Liver (tissue), 9 donors: ENCODE data around the gene TCHP. TPM values are rescaled to one million over a fixed set of nuclear protein-coding genes. Genes with fewer than 3 reads are reported as not detected.

Experiments
- DNase-seq: peaks from one replicate; pipeline ENCODE4 v3.0.0-alpha.2; 2017; ENCODE audit warnings: low spot score
- H3K27ac ChIP-seq, 2 donors: one replicate each; pipeline ENCODE4 v1.7.0; 2013; ENCODE audit warnings: inconsistent platforms in 2 of 2, low read length in 2 of 2, control low read depth in 1 of 2, low read depth in 1 of 2, mild to moderate bottlenecking in 1 of 2
- H3K27me3 ChIP-seq, 4 donors: one replicate each; pipeline versions ENCODE4 v1.6.1 to v1.7.0; 2013; ENCODE audit warnings: low read length in 3 of 4, inconsistent platforms in 1 of 4, mild to moderate bottlenecking in 1 of 4, moderate library complexity in 1 of 4; ENCODE audit not compliant: control insufficient read depth in 4 of 4, insufficient read depth in 4 of 4
- H3K36me3 ChIP-seq, 4 donors: one replicate each; pipeline versions ENCODE4 v1.6.1 to v1.7.0; 2013; ENCODE audit warnings: low read length in 3 of 4, mild to moderate bottlenecking in 3 of 4, low read depth in 1 of 4, moderate library complexity in 1 of 4; ENCODE audit not compliant: control insufficient read depth in 4 of 4, insufficient read depth in 3 of 4
- H3K4me1 ChIP-seq, 4 donors: one replicate each; pipeline versions ENCODE4 v1.6.1 to v1.7.0; 2013; ENCODE audit warnings: low read length in 3 of 4, mild to moderate bottlenecking in 3 of 4, moderate library complexity in 1 of 4; ENCODE audit not compliant: control insufficient read depth in 4 of 4, insufficient read depth in 4 of 4
- H3K4me3 ChIP-seq, 3 donors: one replicate each; pipeline versions ENCODE4 v1.6.1 to v1.7.0; 2013; ENCODE audit warnings: low read length in 3 of 3, control low read depth in 1 of 3, low read depth in 1 of 3, mild to moderate bottlenecking in 1 of 3
- H3K9ac ChIP-seq, 2 donors: one replicate each; pipeline ENCODE4 v1.7.0; 2013; ENCODE audit warnings: low read length in 2 of 2, mild to moderate bottlenecking in 2 of 2, moderate library complexity in 2 of 2, control low read depth in 1 of 2, low read depth in 1 of 2
- H3K9me3 ChIP-seq, 4 donors: one replicate each; pipeline versions ENCODE4 v1.6.1 to v1.7.0; 2013; ENCODE audit warnings: low read length in 3 of 4; ENCODE audit not compliant: control insufficient read depth in 4 of 4
- EGR1 ChIP-seq, 2 donors: IDR thresholded peaks; 2 replicates each; pipeline ENCODE4 v1.6.1; 2016 to 2018; ENCODE audit warnings: antibody characterized with exemption in 2 of 2, low read depth in 2 of 2
- HNF4G ChIP-seq: IDR thresholded peaks from 2 replicates; pipeline ENCODE4 v1.6.1; 2016; ENCODE audit warnings: antibody characterized with exemption
- RAD21 ChIP-seq, 2 donors: IDR thresholded peaks; 2 replicates each; pipeline ENCODE4 v1.6.1; 2016; ENCODE audit warnings: antibody characterized with exemption in 2 of 2, mild to moderate bottlenecking in 2 of 2
- RXRA ChIP-seq, 2 donors: IDR thresholded peaks; 2 replicates each; pipeline ENCODE4 v1.6.1; 2017 to 2018; ENCODE audit warnings: antibody characterized with exemption in 2 of 2, mild to moderate bottlenecking in 1 of 2
- SP1 ChIP-seq: IDR thresholded peaks from 2 replicates; pipeline ENCODE4 v1.6.1; 2018; ENCODE audit warnings: antibody characterized with exemption, mild to moderate bottlenecking
- TAF1 ChIP-seq: conservative IDR thresholded peaks from 2 replicates; pipeline ENCODE4 v1.6.1; 2016; ENCODE audit warnings: antibody characterized with exemption, mild to moderate bottlenecking
- WGBS: extraction: QIAGEN DNeasy Blood & Tissue Kit; methylation state at CpG from one replicate; pipeline ENCODE4 v1.1.7; 2013; 5-methylcytosine and 5-hydroxymethylcytosine counted together
- polyA plus RNA-seq, 2 donors: library from polyadenylated mRNA; stranded (reverse) in 1 of 2; unstranded in 1 of 2; fragments of 200-250 nt in 1 of 2; fragments of >200 nt in 1 of 2; fragmentation: Nextera tagmentation in 1 of 2; extraction: Ambion mirVana in 1 of 2; gene quantifications; one replicate each; pipeline versions ENCODE4 v1.2.1 to v1.2.3, GENCODE V29; 2013 to 2015
- total RNA-seq, 2 donors: library from RNA; depleted of rRNA; stranded (reverse); fragments of >200 nt; gene quantifications; one replicate each; pipeline ENCODE4 v1.2.3, GENCODE V29; 2014
- TF ChIP-seq, protein P1 (sequence below): IDR thresholded peaks from 2 replicates; pipeline ENCODE4 v1.6.1; 2016; ENCODE audit warnings: antibody characterized with exemption, mild to moderate bottlenecking
- TF ChIP-seq, protein P2 (sequence below): IDR thresholded peaks from 2 replicates; pipeline ENCODE4 v1.6.1; 2016; ENCODE audit warnings: antibody characterized with exemption
- TF ChIP-seq, protein P3 (sequence below): fragments of 150-350 bp; IDR thresholded peaks from 2 replicates; pipeline ENCODE4 v1.5.1; 2017; ENCODE audit warnings: improper control_type of control experiment, low read depth, low read length; ENCODE audit not compliant: missing input control
- TF ChIP-seq, protein P4 (sequence below): IDR thresholded peaks from 2 replicates; pipeline ENCODE4 v1.6.1; 2016; ENCODE audit warnings: antibody characterized with exemption
- donor health status: healthy.
- donor health status: healthy.
- donor health status: healthy.
- donor health status: healthy.
- donor health status: healthy.

TCHP gene
- total and polyA plus RNA-seq, 4 donors, result 5.0 to 9.8 (median 5.2) TPM

DNA sequence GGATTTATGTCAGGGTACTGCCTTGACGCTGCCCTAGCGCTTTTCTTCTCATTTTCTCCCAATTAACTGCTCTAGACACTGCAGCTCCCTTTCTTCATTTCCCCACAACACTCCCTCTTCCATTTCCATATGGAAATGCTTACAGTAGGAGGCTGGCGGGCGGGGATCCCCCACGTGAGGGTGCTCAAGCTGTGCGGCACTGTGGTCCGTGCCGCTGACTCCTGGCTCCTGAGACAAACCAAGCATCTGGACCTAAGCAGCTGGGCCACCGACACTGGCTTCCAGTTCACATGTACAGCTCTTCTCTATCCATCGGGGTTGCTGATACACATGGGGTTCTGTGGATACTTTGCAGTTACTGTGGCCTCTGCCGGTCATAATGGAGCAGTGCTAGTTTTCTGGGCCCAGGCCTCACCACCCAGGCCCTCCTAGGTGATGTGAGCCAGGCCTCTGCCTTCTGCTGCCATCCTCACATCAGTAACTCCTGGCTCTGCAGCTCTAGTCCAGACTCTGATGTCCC, 20.2 kb downstream of the TCHP start:
- Histone ChIP-seq H3K9me3 (no peaks in the 10 kb centered on the region), H3K27me3 (no peaks in the 10 kb centered on the region), H3K4me1 (no peaks in the 10 kb centered on the region), H3K27ac (no peak overlapping the region), H3K4me3 (no peak overlapping the region), H3K9ac (no peak overlapping the region), H3K36me3 (peaks cover 9 to 30% (median 26%) of the 10 kb centered on the region in 4 donors)
- WGBS, result 94% methylated on average over 11 of the region's 11 CpGs
- no peak for DNase-seq
- TF ChIP-seq, protein P1, sequence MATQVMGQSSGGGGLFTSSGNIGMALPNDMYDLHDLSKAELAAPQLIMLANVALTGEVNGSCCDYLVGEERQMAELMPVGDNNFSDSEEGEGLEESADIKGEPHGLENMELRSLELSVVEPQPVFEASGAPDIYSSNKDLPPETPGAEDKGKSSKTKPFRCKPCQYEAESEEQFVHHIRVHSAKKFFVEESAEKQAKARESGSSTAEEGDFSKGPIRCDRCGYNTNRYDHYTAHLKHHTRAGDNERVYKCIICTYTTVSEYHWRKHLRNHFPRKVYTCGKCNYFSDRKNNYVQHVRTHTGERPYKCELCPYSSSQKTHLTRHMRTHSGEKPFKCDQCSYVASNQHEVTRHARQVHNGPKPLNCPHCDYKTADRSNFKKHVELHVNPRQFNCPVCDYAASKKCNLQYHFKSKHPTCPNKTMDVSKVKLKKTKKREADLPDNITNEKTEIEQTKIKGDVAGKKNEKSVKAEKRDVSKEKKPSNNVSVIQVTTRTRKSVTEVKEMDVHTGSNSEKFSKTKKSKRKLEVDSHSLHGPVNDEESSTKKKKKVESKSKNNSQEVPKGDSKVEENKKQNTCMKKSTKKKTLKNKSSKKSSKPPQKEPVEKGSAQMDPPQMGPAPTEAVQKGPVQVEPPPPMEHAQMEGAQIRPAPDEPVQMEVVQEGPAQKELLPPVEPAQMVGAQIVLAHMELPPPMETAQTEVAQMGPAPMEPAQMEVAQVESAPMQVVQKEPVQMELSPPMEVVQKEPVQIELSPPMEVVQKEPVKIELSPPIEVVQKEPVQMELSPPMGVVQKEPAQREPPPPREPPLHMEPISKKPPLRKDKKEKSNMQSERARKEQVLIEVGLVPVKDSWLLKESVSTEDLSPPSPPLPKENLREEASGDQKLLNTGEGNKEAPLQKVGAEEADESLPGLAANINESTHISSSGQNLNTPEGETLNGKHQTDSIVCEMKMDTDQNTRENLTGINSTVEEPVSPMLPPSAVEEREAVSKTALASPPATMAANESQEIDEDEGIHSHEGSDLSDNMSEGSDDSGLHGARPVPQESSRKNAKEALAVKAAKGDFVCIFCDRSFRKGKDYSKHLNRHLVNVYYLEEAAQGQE, result no peak
- TF ChIP-seq, protein P2, sequence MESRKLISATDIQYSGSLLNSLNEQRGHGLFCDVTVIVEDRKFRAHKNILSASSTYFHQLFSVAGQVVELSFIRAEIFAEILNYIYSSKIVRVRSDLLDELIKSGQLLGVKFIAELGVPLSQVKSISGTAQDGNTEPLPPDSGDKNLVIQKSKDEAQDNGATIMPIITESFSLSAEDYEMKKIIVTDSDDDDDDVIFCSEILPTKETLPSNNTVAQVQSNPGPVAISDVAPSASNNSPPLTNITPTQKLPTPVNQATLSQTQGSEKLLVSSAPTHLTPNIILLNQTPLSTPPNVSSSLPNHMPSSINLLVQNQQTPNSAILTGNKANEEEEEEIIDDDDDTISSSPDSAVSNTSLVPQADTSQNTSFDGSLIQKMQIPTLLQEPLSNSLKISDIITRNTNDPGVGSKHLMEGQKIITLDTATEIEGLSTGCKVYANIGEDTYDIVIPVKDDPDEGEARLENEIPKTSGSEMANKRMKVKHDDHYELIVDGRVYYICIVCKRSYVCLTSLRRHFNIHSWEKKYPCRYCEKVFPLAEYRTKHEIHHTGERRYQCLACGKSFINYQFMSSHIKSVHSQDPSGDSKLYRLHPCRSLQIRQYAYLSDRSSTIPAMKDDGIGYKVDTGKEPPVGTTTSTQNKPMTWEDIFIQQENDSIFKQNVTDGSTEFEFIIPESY, result no peak
- TF ChIP-seq HNF4G (no peak), SP1 (no peak), EGR1 (IDR thresholded peaks at IDR 0.05; ENCODE audit: low read depth in 2 of 2) (no peak), RXRA (IDR thresholded peaks at IDR 0.05) (no peak), TAF1 (no peak), RAD21 (IDR thresholded peaks at IDR 0.05) (no peak)
- TF ChIP-seq, protein P3, sequence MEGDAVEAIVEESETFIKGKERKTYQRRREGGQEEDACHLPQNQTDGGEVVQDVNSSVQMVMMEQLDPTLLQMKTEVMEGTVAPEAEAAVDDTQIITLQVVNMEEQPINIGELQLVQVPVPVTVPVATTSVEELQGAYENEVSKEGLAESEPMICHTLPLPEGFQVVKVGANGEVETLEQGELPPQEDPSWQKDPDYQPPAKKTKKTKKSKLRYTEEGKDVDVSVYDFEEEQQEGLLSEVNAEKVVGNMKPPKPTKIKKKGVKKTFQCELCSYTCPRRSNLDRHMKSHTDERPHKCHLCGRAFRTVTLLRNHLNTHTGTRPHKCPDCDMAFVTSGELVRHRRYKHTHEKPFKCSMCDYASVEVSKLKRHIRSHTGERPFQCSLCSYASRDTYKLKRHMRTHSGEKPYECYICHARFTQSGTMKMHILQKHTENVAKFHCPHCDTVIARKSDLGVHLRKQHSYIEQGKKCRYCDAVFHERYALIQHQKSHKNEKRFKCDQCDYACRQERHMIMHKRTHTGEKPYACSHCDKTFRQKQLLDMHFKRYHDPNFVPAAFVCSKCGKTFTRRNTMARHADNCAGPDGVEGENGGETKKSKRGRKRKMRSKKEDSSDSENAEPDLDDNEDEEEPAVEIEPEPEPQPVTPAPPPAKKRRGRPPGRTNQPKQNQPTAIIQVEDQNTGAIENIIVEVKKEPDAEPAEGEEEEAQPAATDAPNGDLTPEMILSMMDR, result no peak
- TF ChIP-seq, protein P4, sequence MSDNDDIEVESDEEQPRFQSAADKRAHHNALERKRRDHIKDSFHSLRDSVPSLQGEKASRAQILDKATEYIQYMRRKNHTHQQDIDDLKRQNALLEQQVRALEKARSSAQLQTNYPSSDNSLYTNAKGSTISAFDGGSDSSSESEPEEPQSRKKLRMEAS, result no peak

DNA sequence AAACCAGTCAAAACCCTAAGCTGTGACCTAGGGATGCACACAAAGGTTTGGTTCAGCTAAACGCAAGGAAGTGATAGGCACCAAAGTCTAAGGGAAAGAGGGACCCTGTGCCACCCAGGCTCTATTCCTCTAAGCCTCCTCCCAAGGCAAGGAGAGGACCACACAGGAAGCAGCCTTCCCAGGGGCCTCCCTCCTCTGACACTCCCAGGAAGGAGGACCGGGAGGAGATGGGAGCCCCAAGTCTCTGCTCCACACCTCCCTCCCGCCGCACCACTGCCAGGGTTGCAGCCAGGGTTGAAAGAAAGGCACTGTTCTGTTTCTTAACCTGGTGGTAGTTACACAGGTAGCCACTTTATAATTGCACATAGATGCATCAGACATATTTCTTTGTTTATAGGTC, 21.9 kb downstream of the TCHP start:
- no peaks in the 10 kb centered on the region for H3K9me3 ChIP-seq
- H3K27me3 ChIP-seq, result no peaks in the 10 kb centered on the region
- TF ChIP-seq TAF1 (no peak), SP1 (no peak)
- TF ChIP-seq, protein P3, result no peak
- DNase-seq, result no peak
- no peak overlapping the region for H3K4me3 ChIP-seq
- peaks cover 5 to 20% (median 13%) of the 10 kb centered on the region in 4 donors for H3K36me3 ChIP-seq
- 82% methylated on average over 4 of the region's 4 CpGs for WGBS
- no peak overlapping the region for H3K9ac ChIP-seq
- H3K4me1 ChIP-seq, result no peaks in the 10 kb centered on the region
- no peak overlapping the region for H3K27ac ChIP-seq
